GM19193 (cell line): Measurements from ENCODE around the gene TBPL1.

Experiments used
- POLR2A ChIP-seq: IDR thresholded peaks from 4 replicates; pipeline ENCODE4 v1.6.1; 2011; ENCODE audit not compliant: insufficient read depth, insufficient read length; ENCODE audit errors: extremely low read depth

TBPL1 gene

GRCh38 chr6:134031696-134032255 lies 78.8 kb downstream of the TBPL1 start:
- TF ChIP-seq POLR2A, result no peak

- TF ChIP-seq POLR2A, result no peak
Measured at GRCh38 chr6:134034478-134034877, 81.5 kb downstream of the TBPL1 start.

- TF ChIP-seq POLR2A, result no peak
Measured at GRCh38 chr6:134034961-134035822, 82.2 kb downstream of the TBPL1 start.

GRCh38 chr6:134035823-134036296 lies 82.8 kb downstream of the TBPL1 start:
- TF ChIP-seq POLR2A, result no peak

- no peak for TF ChIP-seq POLR2A
Measured at GRCh38 chr6:134039116-134039515, 86.1 kb downstream of the TBPL1 start.
